GM12875 (cell line): ENCODE measurements around the gene SUGT1.

Experiments used
- H3K4me3 ChIP-seq: one replicate; pipeline ENCODE4 v1.5.1; 2011; ENCODE audit warnings: low read depth, low read length, control low read depth
- TF ChIP-seq, protein P1 (sequence below): IDR thresholded peaks from 2 replicates; pipeline ENCODE4 v1.5.1; 2011; ENCODE audit warnings: low read depth, mild to moderate bottlenecking, control low read depth, inconsistent platforms, low read length, moderate library complexity, borderline replicate concordance; ENCODE audit not compliant: insufficient read depth

SUGT1 gene

DNA sequence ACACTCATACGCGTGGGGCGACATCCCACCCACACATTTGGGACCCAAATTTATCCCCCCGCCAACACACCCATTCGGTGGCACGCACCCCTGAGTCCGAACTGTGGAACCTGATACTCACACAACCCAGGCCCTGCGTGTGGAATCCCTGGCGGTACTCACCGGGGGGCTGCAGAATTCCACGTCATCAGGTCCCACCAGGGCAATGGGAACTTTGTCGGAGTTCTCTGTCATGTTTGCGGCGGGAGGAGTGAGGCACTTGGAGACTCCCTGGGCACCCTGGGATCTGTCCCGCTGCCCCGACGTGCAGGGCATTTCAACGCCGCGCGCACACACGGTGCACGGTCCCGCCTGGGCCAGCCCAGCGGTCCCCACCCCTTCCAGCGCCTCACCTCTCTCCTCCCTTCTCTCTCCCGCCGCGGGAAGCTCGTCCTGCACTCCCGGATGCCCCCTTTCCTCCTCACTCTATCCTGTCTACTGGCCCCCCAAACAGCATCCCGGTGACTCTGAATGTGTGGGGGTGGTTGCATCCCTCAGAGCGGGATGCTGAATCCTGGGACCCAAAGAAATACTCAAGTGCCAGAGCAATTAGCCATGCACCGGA is 86.9 kb downstream of the SUGT1 start, which contains the start of gene CNMD:
CNMD (minus strand) TSS at position 353 of the 604 bp plus-strand sequence; CDS start at position 234, 119 bp downstream.
- H3K4me3 ChIP-seq = peak within 1 kb of the TSS; percentile 29
- TF ChIP-seq, protein P1, sequence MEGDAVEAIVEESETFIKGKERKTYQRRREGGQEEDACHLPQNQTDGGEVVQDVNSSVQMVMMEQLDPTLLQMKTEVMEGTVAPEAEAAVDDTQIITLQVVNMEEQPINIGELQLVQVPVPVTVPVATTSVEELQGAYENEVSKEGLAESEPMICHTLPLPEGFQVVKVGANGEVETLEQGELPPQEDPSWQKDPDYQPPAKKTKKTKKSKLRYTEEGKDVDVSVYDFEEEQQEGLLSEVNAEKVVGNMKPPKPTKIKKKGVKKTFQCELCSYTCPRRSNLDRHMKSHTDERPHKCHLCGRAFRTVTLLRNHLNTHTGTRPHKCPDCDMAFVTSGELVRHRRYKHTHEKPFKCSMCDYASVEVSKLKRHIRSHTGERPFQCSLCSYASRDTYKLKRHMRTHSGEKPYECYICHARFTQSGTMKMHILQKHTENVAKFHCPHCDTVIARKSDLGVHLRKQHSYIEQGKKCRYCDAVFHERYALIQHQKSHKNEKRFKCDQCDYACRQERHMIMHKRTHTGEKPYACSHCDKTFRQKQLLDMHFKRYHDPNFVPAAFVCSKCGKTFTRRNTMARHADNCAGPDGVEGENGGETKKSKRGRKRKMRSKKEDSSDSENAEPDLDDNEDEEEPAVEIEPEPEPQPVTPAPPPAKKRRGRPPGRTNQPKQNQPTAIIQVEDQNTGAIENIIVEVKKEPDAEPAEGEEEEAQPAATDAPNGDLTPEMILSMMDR = no peak

DNA sequence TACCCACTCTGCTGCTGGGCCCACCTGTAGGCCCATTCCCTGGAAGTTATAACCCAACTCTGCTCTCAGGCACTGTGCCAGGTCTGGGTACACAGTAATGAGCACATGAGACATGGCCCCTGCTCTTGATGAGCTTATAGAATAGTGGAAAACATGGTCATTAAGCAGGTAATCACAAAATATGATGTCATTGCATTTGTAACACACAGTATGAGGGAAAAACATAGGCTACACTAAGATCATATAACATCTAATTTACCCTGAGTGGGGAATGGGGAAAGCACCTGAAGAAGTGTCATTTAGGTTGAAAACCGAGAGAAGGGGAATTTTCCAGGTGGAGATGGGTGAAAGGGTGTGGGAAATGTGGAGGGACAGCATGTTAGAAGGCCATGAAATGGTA is 90.9 kb downstream of the SUGT1 start:
- TF ChIP-seq, protein P1 = no peak
- H3K4me3 ChIP-seq = no peak overlapping the region

DNA sequence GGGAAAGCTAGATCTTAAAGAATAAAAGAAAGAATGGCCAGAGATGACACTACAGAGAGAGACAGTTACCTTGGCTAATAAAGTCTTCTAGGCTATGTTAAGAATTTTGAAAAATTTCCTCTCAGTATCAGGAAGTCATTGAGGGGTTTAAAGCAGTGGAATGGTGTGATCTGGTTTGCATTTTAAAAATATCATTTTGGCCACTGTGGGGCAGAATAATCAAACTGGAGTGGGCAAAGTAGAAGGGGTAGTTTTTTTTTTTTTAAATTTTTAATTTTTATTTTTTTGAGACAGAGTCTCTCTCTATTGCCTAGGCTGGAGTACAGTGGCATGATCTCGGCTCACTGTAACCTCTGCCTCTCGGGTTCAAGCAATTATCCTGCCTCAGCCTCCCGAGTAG is 91.4 kb downstream of the SUGT1 start:
- TF ChIP-seq, protein P1 = no peak
- no peak overlapping the region for H3K4me3 ChIP-seq

DNA sequence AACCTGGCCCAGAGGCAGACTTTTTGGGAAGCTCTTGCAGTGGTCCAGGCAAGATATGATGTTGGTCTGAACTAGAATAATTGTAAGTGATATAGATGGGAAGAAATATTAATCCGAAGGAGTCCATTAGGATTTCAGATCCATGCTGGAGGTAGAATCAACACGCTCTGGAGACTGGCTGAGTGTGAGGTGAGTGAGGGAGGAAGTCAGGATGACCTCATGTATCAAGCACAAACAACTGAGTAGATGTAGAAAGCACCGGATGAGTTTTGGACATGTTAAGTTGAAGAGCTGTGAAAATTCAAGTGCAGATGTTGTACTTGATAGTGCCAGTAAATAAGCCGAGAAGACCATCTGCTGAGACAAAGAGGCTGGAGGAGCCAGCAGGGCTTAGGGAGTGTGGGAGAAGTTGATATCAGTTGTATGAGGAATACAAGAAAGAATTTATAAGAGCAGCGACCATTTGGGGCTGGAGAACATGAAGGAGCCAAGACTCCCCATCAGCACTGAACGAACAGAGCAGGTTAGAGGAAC is 92.3 kb downstream of the SUGT1 start:
- TF ChIP-seq, protein P1 = no peak
- H3K4me3 ChIP-seq = no peak overlapping the region

DNA sequence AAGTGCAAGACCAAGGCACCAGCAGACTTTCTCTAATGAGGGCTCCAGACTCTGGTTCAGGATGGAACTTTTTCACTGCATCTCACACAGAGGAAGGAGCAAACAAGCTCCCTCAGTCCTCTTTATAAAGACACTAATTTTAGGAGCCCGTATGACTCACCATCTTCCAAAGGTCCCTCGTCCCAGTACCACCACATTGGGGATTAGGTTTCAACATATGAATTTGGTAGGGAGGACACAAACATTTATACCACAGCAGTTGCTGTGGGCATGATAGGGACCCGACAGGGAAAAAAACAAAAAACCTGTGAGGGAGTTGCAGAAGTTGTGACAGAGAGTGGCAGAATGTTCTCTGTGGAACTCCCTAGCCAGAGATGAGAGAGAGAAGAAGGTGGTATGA is 93.5 kb downstream of the SUGT1 start:
- no peak overlapping the region for H3K4me3 ChIP-seq
- TF ChIP-seq, protein P1 = no peak

DNA sequence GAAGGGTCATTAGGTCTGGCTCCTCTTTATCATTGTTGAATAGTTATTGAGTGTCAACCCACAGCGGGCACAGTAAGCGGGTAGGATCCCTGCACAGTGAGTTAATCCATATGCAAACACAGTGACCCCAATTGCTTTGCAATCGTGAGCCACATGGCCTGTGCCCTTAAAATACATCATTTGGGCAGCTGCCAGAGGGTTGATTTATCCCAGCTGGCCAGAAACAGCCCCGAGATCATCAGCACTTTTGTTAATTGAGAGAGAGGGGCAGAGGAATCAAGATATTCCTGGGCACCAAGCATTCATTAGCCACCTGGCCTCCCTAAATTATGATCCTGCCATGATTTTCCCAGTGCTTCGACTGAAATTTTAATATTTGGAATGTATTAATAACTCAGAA is 96.8 kb downstream of the SUGT1 start:
- TF ChIP-seq, protein P1 = no peak

More for the DNA sequence above, 96.8 kb downstream of the SUGT1 start:
- no peak overlapping the region for H3K4me3 ChIP-seq
